ENCODE data around the gene AEBP2.

DNA sequence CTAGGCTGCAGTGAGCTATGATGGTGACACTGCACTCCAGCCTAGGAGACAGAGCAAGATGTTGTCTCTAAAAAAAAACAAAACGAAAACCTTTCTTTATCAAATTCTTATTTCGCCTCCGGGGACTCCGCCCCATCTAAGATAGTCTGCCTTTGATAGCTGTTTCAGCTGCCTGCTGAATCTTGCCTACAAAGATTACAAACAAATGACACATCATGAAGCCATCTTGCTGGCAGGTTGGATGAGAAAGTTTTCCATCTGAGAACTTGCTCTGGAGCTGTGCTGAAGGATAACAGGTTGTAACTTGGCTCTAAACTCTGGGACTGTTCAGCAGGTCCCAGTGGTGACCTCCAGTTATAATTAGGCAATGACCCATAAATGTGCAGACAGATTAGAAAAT is 41.8 kb upstream of the AEBP2 start:
- TF ChIP-seq CTCF (IDR thresholded peaks at IDR 0.05), result no peak
- no peak for TF ChIP-seq POLR2A (IDR thresholded peaks at IDR 0.05)
